ENCODE measurements around the gene COL6A2. TPM values are rescaled to one million over a fixed set of nuclear protein-coding genes. Genes with fewer than 3 reads are reported as not detected.
A peak's percentile ranks its signal among the peaks of the same experiment; 100 is the strongest.

COL6A2 gene
- total and polyA plus RNA-seq, 8 donors, result 79.3 to 3,737 (median 398) TPM

DNA sequence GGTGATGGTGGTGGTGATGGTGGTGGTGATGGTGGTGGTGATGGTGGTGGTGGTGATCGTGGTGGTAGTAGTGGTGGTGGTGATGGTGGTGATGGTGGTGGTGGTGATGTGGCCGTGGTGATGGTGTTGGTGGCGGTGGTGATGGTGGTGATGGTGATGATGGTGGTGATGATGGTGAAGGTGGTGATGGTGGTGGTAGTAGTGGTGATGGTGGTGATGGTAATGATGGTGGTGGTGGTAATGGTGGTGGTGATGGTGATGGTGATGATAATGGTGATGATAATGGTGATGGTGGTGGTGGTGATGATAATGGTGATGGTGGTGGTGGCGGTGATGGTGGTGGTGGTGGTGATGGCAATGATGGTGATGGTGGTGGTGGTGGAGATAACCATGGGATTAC lies 6.8 kb upstream of the COL6A2 start:
- peaks cover 0 to 13% (median 6%) of the 10 kb centered on the region in 4 donors for H3K9me3 ChIP-seq

DNA sequence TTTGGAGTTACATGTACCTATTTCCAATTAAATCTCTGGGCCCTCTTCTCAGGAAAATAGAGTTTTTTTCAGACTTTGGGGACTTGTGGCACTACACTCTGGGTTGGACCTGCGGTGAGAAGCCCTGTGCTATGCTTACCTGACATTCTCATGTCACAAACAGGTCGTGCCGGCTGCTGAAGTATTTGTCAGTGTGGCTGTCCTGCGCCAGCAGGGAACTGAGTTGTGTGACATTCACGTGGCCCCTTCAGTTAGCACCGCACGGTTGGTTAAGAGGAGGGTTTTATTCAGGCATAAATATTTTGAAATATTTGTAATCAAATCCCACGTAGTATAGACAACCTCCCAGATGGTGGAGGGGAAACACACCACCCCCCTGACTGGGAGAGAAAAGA lies 6.3 kb upstream of the COL6A2 start:
- H3K4me1 ChIP-seq, result peaks cover 7 to 22% (median 16%) of the 10 kb centered on the region in 4 donors
- peaks cover 0 to 4% (median 0%) of the 10 kb centered on the region in 3 donors for H3K27me3 ChIP-seq
- WGBS, 5 donors, result 63 to 80% (median 74%) methylated on average over 8 of the region's 8 CpGs
- H3K27ac ChIP-seq, result peak overlapping the region; percentile 67 to 96 (median 88)
- no peak for DNase-seq
- intact Hi-C loops (cut with DNase I; ENCODE audit: low total_unique reads), result no loop called here
- H3K36me3 ChIP-seq, result no peaks in the 10 kb centered on the region
- H3K4me3 ChIP-seq, result peak overlapping the region in 2 of 4 donors; percentile 13 to 22
- TF ChIP-seq EP300 (IDR thresholded peaks at IDR 0.05) (no peak), POLR2A (IDR thresholded peaks at IDR 0.05) (no peak), POLR2AphosphoS5 (IDR thresholded peaks at IDR 0.05) (no peak)
- TF ChIP-seq, protein P1, sequence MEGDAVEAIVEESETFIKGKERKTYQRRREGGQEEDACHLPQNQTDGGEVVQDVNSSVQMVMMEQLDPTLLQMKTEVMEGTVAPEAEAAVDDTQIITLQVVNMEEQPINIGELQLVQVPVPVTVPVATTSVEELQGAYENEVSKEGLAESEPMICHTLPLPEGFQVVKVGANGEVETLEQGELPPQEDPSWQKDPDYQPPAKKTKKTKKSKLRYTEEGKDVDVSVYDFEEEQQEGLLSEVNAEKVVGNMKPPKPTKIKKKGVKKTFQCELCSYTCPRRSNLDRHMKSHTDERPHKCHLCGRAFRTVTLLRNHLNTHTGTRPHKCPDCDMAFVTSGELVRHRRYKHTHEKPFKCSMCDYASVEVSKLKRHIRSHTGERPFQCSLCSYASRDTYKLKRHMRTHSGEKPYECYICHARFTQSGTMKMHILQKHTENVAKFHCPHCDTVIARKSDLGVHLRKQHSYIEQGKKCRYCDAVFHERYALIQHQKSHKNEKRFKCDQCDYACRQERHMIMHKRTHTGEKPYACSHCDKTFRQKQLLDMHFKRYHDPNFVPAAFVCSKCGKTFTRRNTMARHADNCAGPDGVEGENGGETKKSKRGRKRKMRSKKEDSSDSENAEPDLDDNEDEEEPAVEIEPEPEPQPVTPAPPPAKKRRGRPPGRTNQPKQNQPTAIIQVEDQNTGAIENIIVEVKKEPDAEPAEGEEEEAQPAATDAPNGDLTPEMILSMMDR (IDR thresholded peaks at IDR 0.05), result no peak
- H3K9me3 ChIP-seq, result peaks cover 0 to 13% (median 6%) of the 10 kb centered on the region in 4 donors

More for the DNA sequence above, 6.8 kb upstream of the COL6A2 start:
- 75 to 86% (median 75%) methylated on average over 3 to 4 of the region's 4 CpGs for whole genome bisulfite sequencing, 5 donors
- H3K27ac ChIP-seq, result peak overlapping the region in 4 of 5 donors; percentile 87 to 96 (median 88)
- H3K36me3 ChIP-seq, result no peaks in the 10 kb centered on the region
- H3K4me1 ChIP-seq, result peaks cover 7 to 18% (median 16%) of the 10 kb centered on the region in 4 donors
- intact Hi-C loops (cut with DNase I; ENCODE audit: low total_unique reads), result no loop called here
- no peak overlapping the region for H3K4me3 ChIP-seq
- H3K27me3 ChIP-seq, result no peaks in the 10 kb centered on the region
- TF ChIP-seq EP300 (IDR thresholded peaks at IDR 0.05) (no peak), POLR2A (IDR thresholded peaks at IDR 0.05) (no peak), POLR2AphosphoS5 (IDR thresholded peaks at IDR 0.05) (no peak)
- TF ChIP-seq, protein P1 (IDR thresholded peaks at IDR 0.05), result no peak
- DNase-seq, result no peak

DNA sequence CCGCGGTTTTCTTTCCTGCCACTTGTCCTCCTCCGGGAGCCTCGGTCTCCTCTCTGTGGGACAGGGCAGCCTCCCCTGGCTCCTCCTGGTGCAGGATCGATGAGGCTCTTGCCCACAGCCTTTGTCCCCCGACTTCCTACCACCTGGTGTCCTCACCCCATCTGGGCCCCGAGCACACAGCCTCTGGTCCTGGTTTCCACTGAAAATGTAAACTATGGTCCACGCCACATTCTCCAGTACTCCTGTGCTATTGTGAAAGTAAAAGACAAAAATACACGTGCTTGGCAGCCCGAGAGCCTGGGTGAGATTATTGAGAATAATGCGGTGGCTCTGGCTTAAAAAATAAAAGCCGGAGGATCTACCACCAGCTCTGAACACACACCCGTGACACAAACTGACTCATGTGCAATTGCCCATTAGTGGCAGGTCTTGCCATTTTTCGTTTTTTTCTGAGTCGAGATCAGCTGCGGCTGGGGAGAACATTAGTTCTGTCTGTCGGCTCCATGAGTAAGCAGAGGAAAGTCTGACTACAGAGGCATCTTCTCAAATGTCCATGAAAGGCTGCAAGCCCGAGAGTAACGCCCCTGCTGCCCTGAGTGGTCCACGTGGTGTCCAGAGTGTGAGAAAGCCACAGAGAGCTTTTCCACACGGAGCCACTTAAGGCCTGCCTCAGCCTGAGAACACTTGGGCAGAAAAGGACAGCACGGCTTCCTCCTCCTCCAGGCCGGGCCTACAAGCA lies 5.7 kb upstream of the COL6A2 start:
- Histone ChIP-seq H3K4me1 (peaks cover 7 to 28% (median 18%) of the 10 kb centered on the region in 4 donors), H3K36me3 (no peaks in the 10 kb centered on the region), H3K27me3 (peaks cover 0 to 9% (median 3%) of the 10 kb centered on the region in 3 donors), H3K4me3 (peak overlapping the region in 2 of 4 donors; percentile 13 to 22), H3K27ac (peak overlapping the region; percentile 67 to 96 (median 88)), H3K9me3 (peaks cover 0 to 13% (median 6%) of the 10 kb centered on the region in 4 donors)
- peak; percentile 37 to 85 for DNase-seq
- 53 to 72% (median 65%) methylated on average over 23 of the region's 23 CpGs for WGBS, 5 donors
- intact Hi-C loops (cut with DNase I; ENCODE audit: low total_unique reads), result no loop called here
- TF ChIP-seq EP300 (IDR thresholded peaks at IDR 0.05) (no peak), POLR2A (IDR thresholded peaks at IDR 0.05) (no peak), POLR2AphosphoS5 (IDR thresholded peaks at IDR 0.05) (peak; percentile 36 to 79 (median 79))

DNA sequence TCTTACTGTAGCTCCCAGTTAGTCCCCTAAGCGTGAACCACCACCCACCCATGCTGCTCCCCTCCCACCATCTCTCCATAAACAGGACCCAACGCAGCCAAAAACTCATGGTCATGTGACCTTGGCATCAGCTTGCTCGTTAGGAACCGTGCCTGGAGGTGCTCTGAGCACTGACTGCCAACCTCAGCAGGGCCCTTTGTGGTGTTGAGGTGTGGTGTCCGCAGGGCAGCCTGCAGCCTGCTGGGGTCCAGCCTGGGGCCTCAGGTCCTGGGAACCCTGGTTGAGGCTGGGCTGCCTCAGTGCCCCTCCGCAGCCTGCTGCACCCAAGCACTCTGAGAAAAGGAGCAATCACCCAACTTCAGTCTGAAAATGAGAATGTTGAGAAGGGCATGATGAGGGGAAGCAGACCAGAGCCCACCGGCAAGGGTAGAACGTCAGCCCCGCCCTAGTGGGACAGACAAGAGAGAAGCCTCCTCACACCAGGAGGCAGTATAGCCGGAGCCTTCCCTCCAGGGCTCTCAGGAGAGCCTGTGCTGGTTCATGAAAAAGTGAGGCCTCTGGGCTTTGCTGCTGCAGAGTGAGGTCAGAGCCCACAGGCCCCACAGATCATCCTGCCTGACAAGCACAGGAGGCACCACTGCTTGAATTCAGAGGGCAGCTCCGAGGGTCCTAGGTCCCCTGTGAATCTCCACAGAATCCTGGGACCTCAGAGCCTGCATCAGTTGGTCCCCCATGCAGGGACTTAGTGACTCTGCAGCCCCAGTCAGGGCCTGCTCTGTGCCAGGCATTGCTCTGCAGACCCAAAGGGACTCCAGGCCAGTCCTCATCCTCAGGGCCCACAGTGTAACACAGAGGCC lies 4.9 kb upstream of the COL6A2 start:
- intact Hi-C loops (cut with DNase I; ENCODE audit: low total_unique reads), result no loop called here
- H3K4me3 ChIP-seq, result no peak overlapping the region
- H3K36me3 ChIP-seq, result no peaks in the 10 kb centered on the region
- 54 to 84% (median 69%) methylated on average over 4 to 11 of the region's 11 CpGs for WGBS, 5 donors
- TF ChIP-seq POLR2A (IDR thresholded peaks at IDR 0.05) (no peak), EP300 (IDR thresholded peaks at IDR 0.05) (no peak), POLR2AphosphoS5 (IDR thresholded peaks at IDR 0.05) (no peak)
- TF ChIP-seq, protein P1 (IDR thresholded peaks at IDR 0.05), result no peak
- peaks cover 0 to 17% (median 11%) of the 10 kb centered on the region in 3 donors for H3K27me3 ChIP-seq
- H3K4me1 ChIP-seq, result peaks cover 14 to 36% (median 23%) of the 10 kb centered on the region in 4 donors
- H3K9me3 ChIP-seq, result peaks cover 0 to 7% (median 3%) of the 10 kb centered on the region in 4 donors
- H3K27ac ChIP-seq, result peak overlapping the region; percentile 47 to 96 (median 88)
- peak; percentile 11 to 15 for DNase-seq
